ENCODE data around the gene LBX1.

Gene LBX1

GRCh38 chr10:101224910-101225823 lies 4.1 kb downstream of the LBX1 start:
- DNase-seq: no peak

GRCh38 chr10:101224060-101224909 lies 5.0 kb downstream of the LBX1 start:
- no peak for DNase-seq

DNA sequence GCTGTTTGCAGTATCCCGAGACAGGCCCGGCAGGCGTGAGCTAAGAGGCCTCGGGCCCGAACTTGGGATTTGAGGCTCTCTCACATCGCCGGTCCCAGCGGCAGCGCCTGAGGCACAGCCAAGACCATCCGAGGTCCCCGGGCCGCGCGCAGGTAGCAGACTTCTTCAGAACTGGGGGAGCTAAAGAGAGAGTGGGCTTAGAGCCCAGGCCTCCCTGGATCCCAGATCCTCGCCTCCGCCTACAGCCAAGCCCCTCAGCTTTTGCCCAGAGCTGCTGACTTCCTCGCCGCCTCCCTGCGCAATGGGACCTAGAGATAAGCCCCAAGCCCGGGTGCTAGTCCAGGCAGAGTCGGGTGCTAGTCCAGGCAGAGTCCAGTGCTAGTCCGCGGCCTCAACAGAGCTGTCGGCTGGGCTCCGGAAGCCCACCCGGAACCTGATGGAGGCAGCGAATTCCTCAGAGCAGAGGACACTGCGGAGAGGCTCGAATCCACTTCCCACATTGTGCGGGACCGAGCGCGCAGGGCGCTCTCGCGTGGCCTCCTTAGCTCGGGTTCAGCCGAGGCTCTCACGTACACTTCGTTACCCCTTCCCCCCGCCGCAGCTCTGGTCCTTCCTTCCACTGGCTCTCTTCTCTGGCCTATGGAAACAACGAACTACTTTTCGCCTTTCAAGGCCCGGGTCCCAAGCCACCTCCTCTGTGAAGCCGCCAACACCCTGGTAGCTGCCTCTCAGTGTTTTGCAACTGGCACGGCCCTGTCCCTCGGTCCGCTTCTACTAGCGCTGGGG lies 5.8 kb downstream of the LBX1 start:
- no peak for DNase-seq

GRCh38 chr10:101222683-101223273 lies 6.5 kb downstream of the LBX1 start:
- no peak for DNase-seq

DNA sequence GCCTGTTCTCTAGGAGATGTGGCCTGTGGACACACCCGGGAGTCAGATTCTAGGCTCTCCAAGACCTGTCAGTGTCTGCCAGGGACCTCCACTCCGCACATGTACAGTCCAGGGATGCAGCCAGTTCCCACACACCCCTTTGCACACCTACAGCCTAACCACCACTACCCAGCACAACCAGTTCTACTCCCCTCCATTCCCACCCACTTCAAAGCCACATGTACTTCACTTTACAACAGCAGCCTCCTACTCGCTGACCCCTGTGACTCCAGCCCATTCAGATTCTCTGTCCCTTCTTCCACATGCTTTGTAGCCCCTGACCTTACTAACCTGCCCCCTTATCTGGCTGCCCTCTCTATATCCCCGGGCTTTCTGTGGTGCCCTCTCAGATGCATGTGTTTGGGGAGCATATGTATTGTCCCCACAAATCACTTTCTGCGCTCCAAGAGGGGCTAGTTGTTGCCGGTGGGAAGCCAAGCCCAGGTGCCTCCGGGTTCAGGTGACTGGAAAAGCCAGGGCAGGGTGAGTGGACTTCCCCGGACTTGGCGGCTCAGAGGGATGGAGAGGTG lies 7.2 kb downstream of the LBX1 start:
- no peak for DNase-seq

- no peak for DNase-seq
Observed at GRCh38 chr10:101221549-101221948, 7.7 kb downstream of the LBX1 start.

- no peak for DNase-seq
Observed at GRCh38 chr10:101219946-101220451, 9.3 kb downstream of the LBX1 start.

- no peak for DNase-seq
Observed at GRCh38 chr10:101219139-101219945, 9.9 kb downstream of the LBX1 start.

- DNase-seq: no peak
Observed at GRCh38 chr10:101218351-101219138, 10.7 kb downstream of the LBX1 start.

DNA sequence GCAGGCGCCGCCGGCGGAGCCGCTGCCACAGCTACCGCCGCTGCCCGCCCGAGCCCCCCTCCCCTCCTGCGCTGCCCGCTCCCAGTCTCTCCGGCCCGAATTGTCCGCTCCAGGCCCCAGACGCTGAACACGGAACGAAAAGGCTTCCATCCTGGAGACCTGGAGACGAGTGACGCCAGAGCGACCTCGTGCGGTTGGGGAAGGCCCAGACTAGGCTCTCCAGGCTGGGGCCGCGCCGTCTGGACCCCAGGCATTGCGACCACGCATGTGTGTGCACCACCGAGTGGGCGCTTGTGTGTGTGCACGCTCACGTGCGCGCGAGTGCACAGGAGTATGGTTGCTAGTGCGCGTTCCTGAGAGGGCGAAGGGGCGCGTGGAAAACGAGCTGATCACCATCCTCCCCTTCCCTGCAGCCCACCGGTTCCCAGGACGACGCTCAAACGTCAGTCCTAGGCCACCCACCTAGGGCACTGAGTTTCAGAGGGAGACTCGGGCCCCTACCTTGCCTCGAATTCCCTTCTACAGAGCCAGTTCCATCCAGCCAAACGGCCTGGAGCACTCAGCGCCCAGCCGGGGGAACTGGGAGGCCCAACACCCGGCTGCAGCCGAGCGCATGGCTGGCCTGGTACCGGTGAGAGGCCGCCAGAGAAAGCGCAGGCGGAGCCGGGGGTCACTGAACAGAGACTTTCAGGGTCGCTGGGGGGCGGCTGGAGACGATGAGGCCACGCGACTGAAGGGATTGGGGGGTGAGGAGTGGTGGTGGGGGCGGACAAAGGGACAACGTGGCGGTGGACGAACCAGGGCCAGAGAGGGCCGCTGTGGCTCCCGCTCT lies 11.6 kb downstream of the LBX1 start:
- DNase-seq: no peak

DNA sequence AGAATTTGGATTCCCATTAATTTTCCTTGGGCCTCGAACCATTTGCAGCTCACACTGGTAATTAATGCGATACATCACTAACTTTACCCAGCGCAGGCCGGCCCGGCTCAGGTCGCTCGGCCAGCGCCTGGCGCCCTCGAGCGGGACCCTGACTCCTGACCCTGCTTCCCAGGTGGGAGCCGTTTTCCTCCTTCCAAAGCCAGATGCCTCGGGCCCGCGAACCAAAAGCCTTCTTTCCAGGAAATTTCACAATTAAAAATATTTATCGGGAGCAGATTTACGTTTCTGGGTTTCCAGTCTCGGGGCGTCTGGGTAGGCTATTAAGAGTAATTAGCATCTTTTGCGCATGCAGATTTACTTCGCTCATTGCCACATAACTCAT lies 12.2 kb downstream of the LBX1 start:
- no peak for DNase-seq

GRCh38 chr10:101216207-101217043 lies 12.8 kb downstream of the LBX1 start:
- no peak for DNase-seq

GRCh38 chr10:101215397-101216206 lies 13.7 kb downstream of the LBX1 start:
- DNase-seq: no peak

DNA sequence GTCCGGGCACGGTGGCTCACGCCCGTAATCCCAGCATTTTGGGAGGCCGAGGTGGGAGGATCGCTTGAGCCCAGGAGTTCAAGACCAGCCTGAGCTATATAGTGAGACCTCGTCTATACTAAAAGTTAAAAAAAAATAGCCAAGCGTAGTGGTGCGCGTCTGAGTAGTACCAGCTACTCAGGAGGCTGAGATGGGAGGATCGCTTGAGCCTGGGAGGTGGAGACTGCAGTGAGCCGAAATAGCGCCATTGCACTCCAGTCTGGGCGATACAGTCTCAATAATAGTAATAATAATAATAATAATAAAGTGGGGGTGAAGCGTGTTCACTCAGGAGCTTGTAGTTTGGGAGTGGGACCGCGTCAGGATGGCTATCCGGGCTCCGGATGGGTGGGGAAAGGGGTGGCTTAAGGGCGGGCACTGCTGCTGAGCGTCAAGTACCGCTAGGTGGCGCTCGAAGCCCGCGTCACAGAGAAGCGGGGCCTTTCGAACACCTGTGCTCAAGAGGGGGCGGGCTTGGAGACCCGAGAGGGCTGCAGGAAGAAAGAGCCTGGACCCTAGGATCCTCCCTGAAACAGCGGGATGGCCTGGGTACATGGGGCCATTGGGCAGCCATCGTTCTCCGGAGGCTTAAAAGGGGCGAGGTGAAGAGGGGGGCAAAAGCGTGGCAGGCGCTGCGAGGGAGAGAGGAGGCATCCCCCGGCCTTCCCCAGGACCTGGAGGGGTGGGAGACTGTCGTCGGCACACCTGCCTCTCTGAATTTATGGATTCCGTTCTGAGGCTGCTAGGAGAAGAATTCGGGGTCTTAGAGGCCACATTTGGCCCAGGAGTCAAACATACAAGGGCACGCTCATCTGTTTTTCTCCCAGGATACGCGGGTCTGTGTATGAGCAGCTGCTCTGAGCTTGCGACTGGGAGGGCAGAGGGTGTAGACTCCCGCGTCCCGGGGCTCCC lies 14.5 kb downstream of the LBX1 start:
- DNase-seq: peak; percentile 73

- DNase-seq: no peak
Observed at GRCh38 chr10:101208543-101208942, 20.7 kb downstream of the LBX1 start.

DNA sequence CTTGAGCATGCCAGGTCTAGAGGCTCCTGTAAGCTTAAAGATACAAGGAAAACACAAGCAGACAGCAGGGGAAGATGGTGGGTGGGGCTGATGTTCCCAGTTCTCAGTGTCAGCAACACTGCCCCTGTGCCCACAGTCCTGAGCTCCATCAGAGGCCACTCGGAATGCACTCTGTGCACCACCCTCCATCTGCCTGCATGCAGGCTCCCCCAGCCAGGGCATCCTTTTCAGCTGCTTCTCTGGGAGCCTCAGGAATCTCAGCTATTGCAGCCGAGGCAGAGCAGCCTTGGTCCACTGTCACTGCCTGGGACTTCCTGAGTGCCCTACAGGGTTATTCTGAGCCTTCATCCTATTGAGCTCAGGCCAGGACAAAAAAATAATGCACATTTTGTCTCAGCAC lies 22.2 kb downstream of the LBX1 start:
- no peak for DNase-seq
